GM20431 (cell line): ENCODE measurements around the gene TSPAN17.

Experiments used
- in situ Hi-C: fragments of 300-500 bp; cut with MseI, MboI; formaldehyde crosslinking; loops from one replicate; pipeline ENCODE4 v1.15.0; 2020; ENCODE audit warnings: low sequenced_read_pairs; ENCODE audit not compliant: unreplicated experiment

TSPAN17 gene

DNA sequence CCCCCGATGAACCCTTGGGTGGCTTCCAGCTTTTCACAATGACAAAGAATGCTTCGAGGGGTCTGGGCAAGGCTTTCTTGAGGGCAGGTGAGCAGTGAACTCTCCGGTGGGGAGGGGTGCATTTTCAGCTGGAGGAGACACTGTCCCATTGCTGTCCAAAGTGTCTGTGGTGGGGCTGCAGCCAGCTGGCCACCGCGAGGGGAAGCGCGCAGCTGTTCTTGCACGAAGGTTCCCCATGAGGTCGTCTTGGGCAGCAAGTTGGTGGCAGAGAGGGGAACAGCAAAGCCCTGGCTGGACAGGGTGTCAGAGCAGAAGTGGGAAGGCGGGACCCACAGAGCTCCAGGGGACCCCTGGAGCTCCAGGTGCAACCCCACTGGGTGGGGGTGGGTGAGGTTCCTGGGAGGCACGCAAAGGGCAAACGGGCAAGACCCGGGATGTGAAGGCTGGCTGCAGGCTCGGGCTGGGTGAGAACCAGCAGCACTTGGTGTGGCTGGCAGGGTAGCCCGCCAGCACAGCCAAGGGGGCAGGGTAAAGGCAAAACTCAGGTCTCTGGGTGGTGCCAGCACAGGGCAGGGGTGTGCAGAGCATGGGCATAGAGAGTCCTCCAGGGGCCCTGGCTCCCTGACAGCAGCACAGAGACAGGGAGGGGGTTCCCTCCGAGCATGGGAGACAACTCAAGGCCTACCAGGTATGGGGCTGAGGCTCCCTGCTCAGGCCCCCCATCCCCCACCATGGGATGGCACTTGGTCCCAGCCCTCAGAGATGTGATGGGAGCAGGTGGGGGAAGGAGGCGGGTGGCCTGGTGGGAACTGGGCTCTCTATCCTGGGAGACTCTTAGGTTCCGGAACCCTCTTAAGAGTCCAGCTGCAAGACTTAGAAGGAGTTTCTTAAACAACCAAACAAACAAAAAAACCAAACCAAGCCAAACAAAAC lies 26.6 kb downstream of the TSPAN17 start:
- in situ Hi-C loops: loop anchor here (25.0 kb wide), 2 partner anchors 263 to 438 kb away; no protein-coding TSS in a partner anchor

DNA sequence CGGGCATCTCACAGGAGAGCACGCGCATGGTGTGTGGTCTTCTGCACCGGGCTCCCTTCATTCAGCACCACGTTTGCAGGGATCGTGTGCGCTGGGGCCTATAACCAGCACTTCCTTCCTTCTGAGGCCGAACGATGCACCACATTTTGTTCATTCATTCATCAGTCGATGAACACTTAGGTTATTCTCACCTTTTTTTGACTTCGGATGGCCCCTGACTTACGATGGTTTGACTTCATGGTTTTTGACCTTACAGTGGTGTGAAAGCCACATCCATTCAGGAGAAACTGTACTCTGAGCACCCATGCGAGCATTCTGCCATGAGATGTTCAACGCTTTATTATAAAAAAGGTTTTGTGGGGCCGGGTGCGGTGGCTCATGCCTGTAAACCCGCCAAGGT lies 27.5 kb downstream of the TSPAN17 start:
- in situ Hi-C loops: loop anchor here (25.0 kb wide), 2 partner anchors 263 to 438 kb away; no protein-coding TSS in a partner anchor

DNA sequence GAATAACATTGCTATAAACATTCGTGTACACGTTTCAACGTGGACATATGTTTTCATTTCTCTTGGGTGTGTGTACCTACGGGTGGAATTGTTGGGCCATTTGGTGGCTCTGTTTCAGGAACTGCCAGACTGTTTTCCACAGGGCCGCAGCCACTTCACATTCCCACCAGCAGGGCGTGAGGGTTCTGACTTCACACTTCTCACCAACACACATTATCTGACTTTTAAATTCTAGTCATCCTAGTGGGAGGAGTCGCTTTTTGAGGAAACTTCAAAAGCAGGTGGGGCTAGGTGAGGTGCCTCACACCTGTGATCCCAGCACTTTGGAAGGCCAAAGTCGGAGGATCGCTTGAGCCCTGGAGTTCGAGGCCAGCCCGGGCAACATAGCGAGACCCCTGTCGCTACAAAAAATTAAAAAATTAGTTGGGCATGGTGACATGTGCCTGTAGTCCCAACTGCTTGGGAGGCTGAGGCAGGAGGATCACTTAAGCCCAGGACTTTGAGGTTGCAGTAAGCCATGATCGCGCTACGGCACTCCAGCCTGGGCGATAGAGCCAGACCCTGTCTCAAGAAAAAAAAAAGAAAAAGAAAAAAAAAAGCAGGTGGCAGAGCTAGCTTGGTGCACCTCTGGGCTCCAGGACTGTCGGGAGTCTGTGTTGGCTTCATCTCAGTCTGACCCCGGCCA lies 28.5 kb downstream of the TSPAN17 start:
- in situ Hi-C loops: no loop called here

DNA sequence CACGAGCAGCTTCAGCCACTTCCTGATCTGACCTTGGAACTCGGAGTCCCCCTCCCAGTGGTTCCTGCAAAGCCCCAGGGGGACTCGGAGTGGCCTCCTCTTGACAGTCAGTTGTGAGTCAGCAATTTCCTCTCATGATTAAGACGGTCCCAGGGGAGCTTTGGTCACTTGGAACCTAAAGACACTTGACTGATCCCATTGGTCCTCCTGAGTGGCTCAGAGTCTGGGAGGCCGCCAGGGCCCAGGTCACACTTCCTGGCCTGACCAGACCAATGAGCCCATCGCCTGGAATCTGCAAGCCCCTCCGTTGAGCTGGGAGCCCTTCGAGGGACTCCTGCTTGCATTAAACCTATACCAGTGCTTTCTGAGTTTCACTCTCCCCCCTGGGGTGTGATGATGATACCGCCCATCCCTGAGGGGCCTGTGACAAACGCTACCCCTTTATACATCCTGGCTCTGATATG lies 29.1 kb downstream of the TSPAN17 start:
- in situ Hi-C loops: no loop called here

DNA sequence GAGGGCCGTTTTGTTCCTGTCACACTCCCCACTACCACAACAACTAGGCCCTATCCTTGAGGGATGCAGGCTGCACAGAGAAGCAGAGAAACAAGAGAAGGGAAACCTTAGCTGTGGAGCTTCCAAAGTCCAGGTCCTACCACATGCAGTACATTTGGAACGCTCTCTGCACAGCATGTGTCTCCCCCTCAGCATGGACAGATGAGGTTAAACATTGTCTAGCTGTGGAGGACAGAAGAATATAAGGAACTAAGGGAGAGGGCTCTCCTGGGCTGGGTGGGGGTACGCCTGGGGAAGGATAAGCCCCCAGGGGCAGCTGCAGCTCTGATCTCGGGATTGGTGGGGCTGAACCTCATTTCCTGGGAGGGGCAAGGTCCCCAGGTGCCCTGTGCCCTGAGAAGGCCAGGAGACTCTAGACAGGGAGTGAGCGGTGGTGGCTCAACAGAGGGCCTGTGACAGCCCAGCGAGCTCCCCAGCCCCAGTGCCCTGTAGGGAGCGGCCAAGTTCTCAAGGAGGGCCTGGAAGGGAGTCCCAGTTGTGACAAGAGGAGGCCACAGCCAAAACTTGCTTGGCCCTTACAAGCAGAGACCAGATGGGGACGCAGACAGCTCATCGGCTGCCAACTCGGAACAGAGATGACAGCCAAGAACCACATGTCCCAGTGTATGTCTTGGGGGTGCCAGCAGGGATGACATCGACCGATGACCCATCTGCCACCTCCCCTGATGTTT lies 30.1 kb downstream of the TSPAN17 start:
- in situ Hi-C loops: no loop called here

DNA sequence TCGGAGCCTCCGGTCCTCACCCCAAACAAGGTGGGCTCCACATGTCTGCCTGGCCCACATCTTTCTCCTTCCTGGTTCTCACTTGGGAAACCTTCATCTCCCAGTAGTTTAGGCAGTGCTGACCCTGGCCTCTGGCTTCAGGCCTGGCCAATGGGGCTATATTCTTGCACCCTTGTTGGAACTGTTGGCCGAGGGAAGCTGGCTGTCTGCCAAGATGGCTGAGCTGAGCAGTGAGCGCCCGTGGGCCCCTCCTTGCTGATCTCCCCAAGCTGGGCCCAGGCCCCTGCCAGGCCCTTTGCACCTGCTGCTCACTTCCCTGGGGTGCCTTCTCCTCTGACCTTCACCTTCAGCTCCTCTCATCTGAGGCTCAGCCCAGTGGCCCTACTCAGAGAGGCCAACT lies 31.3 kb downstream of the TSPAN17 start:
- in situ Hi-C loops: no loop called here

DNA sequence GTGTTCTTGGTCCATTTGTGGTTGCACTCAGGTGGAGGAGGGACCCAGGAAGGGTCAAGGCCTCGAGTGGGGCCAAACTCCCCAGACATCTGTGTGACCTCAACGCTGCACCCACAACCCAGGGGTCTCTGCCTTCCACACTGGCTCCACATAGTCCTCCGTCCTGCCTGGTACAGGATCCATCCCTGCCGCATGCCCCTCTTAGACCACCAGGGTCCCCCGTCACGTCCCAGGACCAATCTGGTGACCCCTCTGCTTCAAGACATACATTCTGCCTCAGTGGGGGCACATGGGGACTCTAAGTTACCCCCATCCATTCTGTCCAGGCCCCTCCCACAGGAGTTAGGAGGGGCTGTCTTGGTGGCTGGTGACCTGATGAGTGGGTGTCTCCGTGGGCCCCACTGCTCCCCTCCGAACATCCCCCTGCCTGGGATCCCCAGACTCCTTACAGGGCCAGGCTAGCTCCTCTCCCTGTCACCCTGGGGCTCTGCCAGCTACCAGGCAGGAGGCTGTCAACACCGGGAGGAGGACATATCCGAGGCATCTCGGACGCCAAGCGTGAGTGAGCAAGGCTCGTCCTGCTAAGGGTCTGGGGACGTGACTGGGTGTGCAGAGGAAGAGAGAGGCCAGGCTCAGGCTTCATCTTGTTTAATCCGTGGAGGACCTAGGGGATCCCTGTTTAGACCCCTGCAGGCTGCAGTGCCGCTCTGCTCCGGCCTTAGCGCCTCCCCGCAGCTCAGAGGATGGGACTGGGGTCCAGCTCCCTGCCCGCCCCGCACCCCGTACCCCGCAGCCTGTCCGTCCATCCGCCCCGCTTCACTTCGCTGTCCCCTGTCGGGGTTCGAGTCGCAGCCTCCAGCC lies 32.3 kb downstream of the TSPAN17 start:
- in situ Hi-C loops: no loop called here

DNA sequence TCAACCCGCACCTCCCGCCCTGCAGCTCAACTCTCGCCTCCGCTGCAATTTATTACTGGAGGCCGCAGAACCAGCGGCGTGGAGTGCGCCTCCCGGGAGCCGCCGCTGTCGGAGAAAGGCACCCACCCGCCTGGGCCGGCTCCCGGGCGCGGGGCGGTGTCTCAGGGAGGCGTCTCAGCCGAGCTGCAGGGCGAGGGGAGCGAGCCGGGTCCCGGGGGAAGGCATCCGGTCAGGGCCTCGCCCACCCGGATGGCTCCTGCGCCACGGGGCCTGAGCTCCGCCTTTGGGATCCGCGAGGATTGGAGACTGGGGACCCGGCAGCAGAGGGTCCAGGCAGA lies 32.9 kb downstream of the TSPAN17 start:
- in situ Hi-C loops: no loop called here

DNA sequence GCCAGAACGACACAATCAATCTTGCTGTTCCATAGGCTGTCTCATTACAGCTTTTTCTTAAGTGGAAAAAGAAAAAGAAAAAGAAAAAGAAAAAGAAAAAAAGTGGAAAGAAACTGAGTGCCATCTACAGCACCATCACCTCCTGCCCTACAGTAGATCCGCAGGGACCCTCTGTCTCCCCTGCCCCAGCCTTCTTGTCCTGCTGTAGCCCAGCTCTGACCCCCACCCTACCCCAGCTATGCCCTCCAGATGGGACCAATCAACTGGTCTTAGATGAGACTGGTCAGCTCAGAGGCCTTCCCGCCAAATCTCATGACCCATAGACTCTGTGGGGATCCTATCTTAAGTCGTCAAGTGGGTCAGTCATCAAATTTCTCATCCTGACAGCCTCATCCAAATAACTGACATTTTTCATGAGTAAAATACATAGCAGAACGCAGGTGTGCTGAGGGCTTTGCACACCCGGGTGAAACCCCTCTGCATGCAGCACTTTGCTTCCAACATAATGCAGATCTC lies 34.8 kb downstream of the TSPAN17 start:
- in situ Hi-C loops: no loop called here

DNA sequence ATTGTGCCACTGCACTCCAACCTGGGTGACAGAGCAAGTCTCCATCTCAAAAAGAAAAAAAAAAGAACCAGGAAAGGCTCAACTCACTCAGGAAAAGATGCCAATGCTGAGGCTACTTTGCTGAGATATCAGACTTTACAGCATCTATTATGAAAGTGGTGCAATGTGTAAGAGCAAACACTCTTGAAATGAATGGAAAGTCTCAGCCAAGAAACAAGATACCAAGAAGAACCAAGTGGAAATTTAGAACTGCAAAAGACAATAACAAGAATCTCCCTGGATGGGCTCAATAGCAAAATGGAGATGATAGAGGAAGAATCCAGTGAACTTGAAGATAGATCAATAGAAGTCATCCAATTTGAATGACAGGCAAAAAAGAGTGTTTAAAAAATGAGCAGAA lies 37.7 kb downstream of the TSPAN17 start:
- in situ Hi-C loops: no loop called here

DNA sequence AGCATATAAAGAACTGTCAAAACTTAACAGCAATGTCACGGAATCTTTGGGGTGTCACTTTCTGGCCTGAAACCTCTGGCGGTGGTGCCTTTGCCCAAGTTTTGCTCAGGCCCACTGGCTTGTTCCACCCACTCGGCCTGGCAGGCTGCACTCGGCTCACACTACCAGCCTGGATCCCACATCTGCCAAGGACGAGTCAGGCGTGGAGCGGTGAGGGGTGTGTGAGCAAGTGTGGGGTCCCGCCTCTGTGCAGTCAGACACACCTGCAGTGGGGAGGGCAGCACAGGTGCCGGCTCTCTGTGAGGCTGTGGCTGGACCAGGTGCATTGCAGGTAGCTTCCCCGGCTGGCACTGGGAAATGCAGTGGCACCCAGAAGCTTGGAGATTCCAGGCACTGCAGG lies 40.0 kb downstream of the TSPAN17 start:
- in situ Hi-C loops: no loop called here

DNA sequence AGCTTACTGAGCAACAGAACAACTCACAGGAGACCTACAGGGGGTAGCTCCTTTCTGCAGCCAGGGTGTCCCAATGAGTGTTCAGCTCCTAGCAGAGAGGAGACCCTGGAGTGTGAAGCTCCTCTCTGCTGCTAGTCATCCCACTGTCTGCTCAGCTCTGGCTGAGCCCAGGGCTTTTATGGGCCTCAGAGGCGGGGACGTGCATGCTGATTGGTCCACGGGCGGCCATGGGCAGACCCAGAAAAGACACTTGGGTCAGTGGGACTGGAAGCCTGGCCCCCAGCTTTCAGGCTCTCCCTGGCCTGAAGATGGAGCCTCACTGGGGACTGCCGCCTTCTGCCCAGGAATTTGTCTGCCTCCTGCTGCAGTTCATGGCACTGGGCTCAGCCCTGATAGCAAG lies 40.6 kb downstream of the TSPAN17 start:
- in situ Hi-C loops: no loop called here

DNA sequence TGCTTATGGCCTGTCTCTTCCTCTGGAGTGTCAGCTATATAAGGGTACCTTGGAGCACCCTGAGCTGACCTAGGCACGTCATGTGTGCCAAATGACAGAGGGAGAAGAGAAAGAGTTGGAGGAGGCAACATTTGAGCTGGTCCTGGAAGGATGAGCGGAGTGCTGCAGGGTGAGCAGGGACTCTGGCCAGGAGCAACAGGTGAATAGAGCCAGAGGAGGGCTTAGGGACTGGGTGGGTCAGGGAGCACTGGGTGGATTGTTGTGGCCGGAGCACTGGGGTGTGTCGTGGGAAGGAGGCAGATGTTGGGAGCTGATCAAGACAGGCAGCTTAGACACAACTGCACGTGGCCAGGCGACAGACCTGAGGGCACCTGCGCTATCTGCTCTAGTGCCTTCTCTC lies 43.6 kb downstream of the TSPAN17 start:
- in situ Hi-C loops: no loop called here

DNA sequence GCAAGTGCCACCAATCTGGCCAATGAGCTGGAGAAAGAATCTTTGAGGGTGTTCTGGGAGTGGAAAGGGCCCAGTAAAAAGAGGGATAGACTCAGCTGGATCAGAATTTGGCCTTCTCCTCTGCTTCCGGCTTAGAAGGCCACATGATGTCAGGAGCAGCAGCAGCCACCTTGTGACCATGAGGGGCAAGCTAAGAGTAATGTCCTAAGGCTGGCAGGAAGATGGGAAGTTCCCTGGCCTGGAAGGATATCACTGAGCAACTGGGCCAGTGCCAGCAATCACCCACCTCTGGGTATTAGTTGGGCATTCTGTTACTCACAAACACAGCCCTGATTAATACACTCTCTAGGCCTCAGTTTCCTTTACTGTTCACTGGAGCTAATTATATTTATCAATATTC lies 44.2 kb downstream of the TSPAN17 start:
- in situ Hi-C loops: no loop called here

DNA sequence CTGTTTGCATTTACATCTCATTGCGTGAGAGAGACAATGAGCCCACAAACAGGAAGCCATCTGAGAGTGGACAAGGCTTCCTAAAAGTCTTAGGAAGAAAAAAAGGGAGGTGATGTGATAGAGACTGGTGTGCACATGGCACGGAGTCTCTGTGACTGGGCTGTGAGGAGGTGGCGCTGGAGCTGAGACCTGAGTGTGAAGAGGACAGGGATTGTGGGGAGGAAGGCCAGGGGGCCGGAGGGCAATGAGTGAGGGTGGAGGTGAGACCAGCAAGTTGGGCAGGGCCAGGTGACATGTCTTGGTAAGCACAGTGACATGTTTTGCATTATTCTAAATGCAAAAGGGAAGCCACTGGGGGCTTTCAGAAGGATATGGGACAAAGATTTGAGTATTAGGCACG lies 45.0 kb downstream of the TSPAN17 start:
- in situ Hi-C loops: no loop called here

DNA sequence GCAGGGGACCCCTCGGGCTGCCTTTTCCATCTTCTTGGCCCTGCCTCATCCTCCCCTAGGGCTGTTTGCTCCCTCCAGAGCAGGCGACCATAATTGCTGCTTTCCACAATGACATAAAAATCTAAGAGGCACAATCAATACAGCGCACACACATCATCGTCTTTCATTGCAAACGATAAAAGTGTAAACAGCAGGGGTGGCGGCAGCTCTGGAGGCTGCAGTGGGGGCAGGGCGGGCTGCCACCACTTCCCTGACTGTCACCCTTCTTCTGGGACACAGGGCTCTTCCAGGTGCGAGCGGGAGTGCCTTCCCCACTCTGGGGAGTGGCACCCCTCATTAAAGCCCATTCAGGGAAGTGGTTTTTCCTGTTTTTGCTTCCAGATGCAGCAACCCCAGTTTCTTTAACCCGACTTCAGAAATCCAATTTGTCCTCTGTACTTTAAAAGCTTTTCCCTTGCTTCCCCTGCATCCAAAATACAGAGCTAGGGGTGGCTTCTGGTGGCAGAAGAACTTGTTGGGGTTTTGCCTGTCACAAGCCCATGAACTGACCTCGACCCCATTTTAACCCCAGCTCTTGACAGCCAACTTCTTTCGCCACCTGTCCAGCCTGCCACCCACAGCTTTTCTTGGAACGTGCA lies 45.7 kb downstream of the TSPAN17 start:
- in situ Hi-C loops: no loop called here

DNA sequence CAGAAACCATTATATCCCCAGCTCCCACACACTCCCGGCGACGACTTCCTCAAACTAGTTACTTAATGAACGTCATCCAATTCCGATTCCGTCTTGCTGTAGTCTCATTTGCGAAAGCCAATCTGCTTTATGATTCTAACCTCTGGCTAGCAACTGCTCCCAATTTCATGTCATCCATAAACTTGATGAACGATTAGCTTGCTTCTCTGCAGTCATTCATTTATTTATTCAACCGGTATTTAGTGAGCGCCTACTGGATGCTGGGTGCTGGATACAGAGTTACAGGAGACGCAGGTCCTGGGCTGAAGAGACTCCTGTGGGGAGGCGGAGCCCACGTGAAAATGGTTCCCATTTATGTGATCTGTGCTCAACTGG lies 46.2 kb downstream of the TSPAN17 start:
- in situ Hi-C loops: no loop called here

DNA sequence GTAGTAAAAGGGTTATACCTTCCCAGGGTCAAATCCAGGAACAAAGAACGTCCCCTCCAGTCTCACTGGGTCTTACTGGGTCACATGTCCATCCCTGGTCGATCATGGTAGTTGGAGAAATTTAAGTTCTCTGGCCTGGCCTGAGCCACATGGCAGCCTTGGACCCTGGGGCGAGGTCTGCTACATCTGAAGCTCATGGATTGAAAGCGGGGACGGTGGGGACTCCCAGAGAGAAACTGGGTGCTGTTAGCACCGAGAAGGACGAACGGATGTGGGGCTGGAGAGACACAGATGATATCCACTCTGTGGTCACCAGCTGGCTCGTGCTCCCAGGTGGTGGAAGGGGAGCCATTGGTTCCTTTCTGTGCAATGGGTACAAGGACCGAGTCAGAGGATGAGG lies 46.9 kb downstream of the TSPAN17 start:
- in situ Hi-C loops: no loop called here

DNA sequence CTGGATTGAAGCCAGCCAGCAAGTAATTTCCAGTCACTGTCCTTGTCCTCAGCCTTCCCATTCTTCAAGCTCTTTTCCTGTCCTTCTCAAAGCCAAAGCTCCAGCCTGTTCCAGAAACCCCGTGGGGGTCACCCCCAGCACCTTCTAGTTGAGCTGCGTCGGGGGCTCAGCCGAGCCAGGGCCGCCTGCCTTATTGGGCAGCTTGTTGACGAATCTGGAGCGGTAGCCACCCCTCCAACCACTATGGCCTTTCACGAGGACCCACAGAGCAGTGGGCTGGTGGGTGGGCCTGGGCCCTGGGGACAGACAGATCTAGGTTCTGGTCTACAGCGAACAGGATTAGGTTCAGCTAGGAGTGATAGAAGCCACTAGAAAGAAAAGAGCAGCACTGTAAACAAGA lies 47.3 kb downstream of the TSPAN17 start:
- in situ Hi-C loops: no loop called here
